Measurements from ENCODE around the gene TSHZ2.
"Not testable (repeated sequence)": the region's sequence is repeated elsewhere in the genome, so short reads cannot be mapped to it uniquely, and the experiment has no call there.

TSHZ2 gene

DNA sequence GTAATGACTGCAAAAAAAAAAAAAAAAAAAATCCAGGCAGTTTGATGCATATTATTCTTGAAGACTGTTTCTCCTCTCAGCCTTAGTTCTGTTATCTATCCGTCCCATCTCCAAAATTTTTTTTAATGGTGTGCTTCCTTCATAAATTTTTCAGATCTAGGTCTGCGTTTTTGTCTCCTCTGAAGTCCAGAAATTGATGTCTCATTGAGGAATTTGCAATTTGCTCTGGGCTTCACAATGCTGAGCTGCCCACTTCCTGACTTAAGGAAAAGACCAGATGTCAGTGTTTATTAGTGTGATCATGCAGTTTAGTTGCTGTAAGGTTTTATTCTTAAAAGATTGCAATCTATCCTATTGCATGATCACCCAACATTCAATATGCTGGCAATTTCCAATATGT, 323.9 kb downstream of the TSHZ2 start:
- no peak for DNase-seq

DNA sequence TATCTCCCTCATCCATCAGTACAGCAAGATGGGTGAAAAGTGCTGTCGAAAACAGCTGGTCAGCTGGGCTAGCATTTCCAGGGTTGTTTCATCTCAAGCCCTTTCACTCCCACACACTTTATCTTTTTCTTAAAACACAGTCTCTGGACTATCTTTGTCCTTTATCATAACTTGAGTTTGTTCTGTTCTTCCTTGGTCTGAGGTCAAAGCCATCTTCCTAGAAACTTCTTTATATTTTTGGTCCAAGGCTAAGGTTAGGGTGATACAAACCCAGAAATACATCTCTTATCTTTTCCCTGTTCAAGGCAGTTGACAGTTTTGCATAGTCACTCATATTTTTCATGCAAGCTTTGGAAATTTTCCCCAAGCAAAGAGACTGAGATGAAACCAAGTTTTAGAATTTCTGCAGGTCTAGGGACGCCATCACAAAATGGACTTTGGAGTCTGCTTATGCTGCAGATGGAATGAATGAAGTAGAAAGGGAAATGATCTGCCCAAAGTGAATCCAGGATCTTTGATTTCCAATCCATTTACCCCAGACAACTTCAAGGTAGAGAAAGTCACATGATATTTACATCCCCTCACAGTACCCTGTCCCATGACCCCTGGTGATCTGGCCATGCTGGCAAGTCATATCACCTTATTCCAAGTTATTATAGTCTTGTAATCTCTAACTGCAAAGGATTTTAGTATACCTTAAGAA, 324.4 kb downstream of the TSHZ2 start:
- no peak for DNase-seq

DNA sequence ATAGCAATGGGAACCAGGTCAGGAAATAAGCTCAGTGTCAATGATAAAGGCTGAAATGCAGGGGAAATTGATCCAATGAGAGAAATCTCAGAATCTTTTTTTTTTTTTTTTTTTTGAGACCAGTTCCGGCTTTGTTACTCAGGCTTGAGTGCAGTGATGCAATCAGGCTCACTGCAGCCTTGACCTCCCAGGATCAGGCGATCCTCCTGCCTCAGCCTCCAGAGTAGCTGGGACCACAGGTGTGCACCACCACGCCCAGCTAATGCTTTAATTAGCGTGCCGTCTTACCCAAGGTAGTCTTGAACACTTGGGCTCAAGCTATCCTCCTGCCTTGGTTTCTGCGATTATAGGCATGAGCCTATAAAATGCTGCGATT, 325.0 kb downstream of the TSHZ2 start:
- no peak for DNase-seq

DNA sequence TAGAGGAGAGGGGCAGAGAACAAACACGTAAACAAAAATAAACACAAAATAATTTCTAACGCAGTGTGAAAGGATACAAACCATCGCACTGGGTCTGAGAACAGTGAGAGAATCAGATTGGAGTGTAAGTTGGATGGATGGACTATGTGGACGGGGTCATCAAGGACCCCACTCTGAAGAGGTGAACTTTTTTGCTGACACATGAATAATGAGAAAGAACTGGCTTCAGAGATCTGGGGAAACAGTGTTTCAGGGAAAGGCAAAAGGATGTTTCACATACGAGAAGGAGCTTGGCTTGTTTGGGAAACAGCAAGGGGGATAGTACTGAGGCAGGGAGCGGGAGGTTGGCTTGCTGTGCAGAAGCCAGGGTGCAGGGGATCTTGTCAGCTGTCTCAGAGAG, 326.1 kb downstream of the TSHZ2 start:
- DNase-seq = no peak

DNA sequence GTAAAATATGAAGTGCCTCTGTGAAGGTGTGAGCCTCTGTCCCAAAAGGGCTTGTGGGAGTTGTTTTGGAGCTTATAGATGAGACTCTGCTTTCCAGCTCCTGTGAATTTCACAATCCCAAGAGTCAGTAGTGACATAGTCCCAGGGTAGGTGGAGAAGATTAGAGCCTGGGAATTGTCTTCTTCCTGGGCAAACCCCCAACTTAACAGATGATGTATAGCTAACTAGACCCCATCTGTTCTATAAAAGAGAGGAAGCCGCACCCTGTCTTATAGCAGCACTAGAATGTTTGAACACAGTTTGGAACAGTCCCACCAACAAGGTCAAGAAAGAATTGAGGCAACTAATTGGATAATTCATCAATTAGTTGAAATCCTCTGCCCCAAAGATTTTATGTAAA, 326.8 kb downstream of the TSHZ2 start:
- DNase-seq = no peak

DNA sequence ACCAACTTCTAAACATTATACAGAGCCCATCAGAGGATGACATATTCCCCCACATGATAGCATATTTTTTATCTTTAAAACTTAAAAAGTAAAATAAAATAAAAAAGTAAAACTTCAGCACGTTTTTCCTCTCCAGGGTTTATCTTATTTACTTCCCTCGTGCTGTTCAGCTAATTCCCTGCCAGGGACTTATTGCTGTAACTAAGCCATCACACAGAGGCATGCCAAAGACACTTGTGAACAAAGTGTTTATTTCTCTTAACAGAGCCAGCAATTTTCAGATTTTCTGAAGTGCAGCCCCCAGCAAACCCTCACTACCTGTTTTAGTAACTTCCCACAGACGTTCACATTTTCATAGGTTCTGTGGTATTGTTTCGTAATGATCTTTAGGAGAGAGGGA, 327.7 kb downstream of the TSHZ2 start:
- DNase-seq = no peak

DNA sequence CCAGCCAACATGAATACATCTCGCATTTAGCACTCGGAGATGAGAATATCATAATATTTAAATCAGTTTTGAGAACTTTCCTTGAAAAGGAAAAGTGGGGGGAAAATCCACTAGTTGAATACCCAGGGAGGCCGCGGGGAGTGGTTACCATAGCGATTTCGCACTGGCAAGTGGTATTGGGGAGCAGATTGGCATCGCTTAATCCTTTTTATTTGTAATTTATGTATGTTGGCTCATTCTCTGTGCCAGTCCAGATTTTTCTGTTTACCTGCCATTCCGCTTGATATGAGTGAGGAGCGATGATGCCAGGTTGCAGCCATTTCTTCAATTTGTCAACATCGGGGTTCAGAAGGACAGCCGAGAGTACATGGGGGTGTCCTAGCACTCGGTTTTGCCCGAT, 329.7 kb downstream of the TSHZ2 start:
- DNase-seq = no peak

DNA sequence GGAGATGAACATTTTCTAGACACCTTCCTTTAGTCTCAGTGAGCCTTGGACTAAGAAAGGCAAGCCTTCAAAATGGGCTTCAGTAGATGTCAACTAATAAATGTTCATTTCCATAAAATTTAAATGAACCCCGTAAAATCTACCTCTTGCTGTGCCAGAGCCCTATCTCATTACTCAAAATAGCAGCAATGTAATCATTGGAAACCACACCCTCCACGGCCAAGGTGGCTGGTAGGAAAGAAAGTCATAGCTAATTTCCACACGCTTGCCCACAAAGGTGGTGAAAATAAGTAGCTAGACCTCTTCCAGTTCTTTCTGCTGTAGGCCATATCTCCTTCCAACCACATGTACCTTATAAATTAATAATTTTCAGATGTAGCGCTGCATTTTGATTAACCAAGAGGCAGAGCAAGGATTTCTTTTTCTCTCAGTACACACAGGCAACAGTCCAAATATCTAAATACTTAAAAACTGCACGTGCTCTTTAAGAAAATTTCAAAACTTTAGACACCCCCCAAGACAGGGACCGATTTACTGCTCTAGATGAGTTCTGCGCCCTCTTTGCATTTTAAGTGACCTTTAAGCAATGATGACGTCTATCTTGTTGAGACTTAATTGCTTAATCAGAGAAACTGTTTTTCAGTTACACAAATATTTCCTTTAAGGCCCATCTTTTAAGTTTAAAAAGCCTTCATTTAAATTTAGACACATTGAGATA, 330.7 kb downstream of the TSHZ2 start:
- DNase-seq = no peak

DNA sequence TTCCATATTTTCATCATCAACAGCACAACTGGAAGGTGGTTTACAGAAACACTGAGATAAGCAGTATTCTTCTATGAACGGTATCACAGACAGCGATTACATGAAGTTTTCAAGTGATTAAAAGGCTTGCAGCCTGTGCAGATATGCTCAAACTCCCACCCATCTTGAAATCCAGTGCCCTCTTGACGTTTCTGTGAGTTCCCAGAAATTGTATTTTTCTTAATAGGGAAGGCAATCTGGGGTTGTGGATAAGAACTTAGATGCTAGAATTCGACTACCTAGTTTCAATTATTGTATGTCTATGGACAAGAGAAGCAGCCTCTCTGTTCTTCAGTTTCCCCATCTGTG, 331.2 kb downstream of the TSHZ2 start:
- DNase-seq = no peak

DNA sequence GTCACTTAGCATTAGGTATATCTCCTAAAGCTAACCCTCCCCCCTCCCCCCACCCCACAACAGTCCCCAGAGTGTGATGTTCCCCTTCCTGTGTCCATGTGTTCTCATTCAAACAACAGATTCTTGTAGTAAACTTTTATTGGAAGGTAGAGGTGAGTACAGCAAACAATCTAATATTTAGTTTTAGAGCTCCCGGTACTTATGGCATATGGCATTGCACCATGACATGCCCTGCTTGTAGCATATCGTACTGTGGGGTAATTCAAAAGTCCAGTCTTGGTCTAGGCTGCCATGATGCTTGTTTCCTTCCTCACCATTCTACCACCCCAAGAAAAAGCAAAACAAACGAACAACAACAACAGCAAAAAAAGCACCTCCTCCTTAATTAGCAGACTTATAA, 332.0 kb downstream of the TSHZ2 start:
- DNase-seq = no peak

DNA sequence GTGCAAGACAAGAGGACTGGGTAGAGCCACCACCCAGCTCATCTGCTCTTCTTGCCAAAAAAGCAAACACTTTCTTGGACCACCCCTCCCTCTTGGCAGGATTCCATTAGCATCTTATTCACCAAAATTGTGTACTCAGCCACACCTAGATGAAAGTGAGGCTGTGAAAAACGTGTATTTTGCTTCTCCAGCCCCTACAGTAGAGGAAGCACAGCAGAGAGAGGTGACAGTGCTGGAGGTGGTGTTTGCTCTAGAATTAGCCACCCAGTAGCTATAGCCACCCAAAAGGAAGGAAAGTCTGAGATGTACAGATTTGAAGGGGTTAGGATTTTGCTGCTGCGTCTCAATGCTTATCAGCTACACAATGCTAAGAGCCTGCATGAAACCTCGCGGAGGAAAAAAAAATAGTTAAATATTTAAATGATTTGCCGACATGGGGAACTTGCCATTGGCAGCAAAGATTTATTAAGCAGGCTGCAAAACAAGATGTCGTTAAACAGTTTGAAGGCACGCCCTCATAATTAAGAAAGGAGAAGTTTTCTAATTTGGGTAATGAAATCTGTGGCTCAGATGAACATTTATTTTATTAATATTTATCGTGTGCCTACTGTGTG, 334.1 kb downstream of the TSHZ2 start:
- no peak for DNase-seq

DNA sequence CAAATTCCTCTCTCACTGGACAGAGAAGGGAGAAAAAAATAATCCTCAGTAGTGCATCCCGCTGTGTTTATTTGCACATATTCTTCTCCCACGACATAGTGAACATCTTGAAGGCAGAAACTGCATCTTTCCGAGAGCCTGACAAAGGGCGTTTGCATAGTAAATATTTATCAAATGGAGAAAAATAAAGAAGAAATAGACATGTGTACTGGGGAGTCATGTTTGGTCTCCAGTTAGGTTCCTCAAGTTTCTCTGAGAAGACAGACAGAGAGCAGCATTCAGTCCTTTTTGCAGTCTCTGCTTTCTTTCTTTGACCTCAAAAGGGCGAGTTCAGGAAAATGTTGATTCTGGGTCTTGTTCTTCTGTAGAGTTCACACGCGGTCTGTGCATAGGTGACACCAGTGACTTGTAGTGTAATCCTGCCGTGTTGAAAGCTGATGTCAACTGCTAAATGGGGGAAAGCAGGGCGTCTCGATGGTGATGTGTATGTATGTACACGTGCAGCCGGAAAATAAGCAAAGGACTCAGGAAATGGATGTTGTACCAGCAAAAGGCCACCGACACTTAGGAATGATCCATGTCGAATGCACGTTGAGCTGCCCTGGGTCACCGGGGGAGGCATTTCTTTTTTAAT, 335.9 kb downstream of the TSHZ2 start:
- no peak for DNase-seq

DNA sequence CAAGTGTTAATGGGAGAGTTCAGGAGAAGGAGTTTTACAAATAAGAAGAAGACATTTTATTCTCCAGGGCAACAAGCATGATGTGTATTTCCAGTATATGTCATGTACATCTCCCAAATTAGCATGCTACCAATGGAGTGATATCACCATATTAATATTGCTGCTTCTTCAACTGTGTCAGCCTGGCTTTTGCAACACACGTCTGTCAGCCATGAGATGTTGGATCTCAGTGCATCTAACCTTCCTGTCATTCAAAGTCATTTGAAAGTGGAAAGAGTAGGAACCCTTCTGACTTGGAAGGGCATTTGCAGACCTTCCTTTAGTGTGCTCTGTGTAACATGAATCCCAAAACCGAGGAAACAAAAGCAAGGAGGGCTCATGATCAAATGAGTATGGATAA, 337.4 kb downstream of the TSHZ2 start:
- no peak for DNase-seq

DNA sequence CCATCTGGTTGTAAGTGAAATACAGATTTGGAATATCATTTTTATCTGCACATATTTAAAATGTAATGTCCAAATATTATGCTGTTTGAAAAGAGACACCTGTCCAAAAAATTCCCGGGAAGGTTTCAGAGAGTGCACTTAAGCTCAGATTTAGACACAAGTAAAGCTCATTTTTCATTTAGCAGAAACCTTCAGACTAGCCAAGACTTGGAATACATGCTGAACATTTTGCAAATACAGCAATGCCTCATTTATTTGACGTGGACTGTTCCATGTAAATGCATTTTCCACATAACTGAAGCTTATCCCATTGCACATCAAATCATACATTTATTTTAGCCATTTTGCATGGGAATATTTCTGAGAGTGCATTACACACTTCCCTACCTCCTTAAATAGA, 340.8 kb downstream of the TSHZ2 start:
- DNase-seq = no peak

DNA sequence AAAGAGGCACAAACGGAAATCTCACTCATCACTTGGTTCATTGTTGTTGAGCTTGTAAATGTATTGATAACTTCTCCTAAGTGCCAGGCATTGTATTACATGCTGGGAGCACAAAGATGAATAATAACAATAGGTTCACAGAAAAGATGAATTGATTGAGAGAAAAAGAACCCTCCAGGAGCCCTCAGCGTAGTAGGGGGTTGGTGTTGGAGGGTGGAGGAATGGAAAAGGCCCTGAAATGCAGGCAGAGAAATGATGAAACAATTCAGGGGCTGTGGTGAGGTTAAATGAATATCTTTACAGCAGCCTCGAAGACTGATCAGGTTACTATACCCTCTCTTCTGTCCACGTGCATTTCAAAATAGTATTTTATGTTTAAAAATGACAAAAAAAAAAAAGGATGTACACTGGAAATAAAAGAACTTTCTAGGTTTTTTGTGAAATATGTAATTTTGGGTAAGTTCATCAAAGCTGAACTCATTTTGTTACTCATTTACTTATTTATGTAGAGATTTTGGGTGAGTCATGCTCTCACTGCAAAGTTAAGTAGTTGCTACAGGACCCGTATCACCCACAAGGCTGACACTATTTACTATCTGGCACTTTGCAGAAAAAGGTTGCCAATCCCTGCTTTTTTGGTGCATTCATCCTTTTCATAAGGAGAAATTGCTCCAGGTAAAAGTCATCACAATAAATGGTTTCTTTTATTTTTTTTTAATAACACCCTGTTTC, 344.2 kb downstream of the TSHZ2 start:
- no peak for DNase-seq

DNA sequence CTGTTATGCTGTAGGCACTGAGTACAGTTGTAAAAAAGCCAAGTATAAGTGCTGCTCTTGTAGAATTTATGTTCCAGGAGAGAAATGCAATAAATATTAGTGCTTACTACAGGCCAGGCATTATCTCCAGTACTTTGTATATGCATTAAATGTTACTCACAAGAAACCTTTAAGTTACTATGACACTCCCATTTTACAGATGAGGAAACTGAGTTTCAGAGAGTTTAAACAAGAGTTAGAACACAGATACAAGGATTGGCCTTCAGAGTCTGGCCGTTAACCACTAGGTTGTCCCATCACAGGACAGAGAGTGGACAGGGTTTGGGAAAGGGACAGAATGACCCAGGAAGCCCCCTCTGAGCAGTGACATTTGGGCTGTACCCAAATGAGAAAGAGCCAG, 347.0 kb downstream of the TSHZ2 start:
- DNase-seq = no peak

DNA sequence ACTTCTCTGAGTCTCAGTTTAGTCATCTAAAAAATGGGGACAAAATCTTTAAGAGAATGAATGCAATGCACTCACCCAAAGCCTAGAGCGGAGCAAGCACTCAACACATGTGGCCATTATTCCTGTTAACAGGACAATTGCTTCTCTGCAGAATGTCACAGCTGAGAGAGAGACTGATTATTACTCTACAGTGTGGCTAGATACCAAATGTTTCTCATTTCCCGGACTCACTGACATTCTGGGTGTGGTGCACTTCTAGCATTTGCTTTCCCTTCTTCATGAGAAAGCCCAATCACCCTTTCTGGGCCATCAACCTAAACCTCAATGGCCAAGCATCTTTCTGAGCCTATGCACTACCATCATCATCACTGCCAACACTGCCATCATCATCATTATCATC, 347.6 kb downstream of the TSHZ2 start:
- no peak for DNase-seq

DNA sequence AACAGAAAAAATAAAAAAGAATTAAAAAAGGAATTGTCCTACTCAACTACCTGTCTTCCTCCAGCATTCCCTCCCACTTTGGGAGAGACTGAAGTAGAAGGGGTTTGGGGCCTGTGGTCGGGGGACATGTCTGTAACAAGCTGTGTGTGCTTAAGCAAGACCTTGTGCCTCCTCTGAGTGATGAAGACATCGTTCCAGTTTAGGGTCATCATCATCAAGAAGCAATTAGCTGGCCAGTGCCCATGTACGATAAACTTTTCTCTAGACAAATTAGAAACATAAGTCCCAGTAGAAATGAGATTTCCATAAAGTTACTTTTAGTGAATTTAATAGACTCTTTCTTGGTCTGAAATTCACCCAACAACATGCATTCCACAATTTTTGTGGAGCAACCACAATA, 348.5 kb downstream of the TSHZ2 start:
- DNase-seq = no peak

DNA sequence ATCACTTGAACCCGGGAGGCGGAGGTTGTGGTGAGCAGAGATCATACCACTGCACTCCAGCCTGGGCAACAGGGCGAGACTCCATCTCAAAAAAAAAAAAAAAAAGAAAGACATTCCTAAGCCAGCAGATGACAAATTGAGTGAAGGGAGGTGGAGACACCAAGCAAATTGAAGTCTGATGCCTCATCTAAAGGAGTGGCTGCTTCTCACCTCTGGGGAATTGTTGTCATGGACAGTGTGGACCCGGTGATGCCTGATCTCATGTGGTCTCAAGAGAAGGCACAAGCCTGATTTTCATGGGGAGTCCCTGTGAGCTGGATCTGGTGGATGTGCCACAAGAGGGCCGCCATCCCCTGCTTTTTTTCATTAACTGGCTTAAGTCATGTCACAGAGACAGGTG, 349.4 kb downstream of the TSHZ2 start:
- DNase-seq = no peak

DNA sequence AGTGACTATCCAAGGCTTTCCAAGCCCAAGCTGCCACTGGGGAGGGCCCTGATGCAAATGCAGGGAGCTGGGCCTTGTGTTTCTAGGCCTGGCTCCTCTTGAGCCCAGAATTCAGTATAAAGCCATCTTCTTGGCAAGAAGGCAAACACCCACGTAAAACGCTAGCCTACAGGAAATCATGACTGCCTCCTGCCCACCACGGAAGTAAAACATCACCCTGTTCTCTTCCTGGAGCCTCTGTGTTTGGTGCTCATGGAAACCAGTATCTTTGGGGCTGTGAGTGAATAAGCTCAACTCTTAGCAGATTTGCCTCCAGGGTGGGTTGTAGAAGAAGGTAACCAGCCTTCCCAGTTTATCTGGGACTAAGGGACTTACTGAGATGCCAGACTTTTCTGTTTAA, 350.5 kb downstream of the TSHZ2 start:
- DNase-seq = no peak

DNA sequence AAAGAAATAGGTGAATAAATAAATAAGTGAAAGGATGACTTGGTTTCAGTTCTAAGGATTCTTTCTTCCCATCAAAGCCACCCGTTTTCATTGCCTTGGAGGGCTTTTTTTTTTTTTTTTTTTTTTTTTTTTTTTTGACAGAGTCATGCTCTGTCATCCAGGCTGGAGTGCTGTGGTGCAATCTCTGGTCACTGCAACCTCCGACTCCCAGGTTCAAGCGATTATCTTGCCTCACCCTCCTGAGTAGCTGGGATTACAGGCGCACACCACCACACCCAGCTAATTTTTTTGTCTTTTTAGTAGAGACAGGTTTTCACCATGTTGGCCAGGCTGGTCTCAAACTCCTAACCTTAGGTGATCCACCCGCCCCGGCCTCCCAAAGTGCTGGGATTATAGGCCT, 351.3 kb downstream of the TSHZ2 start:
- not testable (repeated sequence) for DNase-seq

DNA sequence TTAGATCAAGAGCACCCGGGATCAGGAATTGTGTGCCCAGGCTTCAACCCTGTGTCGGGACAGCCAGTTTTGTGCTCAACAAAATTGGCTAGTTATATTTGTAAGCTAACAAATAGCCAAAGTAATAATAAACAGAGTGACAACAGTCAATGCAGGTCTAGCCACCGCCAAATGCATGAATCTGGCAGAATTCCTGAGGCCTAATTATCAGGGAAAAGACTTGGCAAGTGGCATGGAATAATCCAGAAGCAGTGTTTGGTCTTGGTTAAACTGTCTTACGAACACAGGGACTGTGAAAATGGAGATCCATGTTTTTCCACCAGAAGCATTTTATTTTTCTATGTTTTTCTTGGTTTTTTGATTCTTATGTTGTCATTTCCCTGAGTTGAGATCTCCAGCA, 352.7 kb downstream of the TSHZ2 start:
- no peak for DNase-seq

DNA sequence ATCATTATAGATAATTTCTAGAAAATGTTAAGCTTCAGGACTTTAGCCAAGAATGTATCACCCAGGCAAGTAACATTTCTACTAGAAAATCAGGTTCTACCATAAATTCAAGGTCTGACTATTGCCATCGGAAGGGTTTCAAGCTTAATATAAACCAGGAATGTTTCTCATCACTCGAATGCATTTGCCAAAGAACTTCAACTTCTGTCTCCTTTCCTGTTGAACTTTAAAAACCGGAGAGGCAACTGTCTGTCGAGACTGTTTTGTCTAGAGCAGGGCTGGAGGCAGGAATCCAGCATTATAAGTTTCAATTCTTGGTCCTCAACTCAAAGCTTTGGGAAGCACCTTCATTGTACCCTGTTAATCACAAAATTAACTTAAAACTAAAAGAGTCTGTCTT, 356.8 kb downstream of the TSHZ2 start:
- no peak for DNase-seq

DNA sequence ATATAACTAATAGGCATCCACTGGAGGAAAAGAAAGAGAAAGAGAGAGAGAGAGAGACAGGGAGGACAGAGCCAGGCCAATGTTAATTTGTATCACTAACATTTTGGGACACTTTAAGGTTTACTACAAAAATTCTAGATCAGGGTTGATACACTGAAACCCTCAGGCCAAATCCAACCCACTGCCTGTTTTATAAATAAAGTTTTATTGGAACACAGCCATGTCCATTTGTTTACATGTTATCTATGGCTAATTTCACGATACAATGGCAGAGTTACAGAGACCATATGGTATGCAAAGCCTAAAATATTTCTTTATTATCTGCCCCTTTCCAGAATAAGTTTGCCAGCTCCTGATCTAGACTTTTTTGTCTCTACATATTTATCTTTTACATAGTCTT, 357.6 kb downstream of the TSHZ2 start:
- no peak for DNase-seq

All from SHP77 treated with DMSO at 0.1 percent for 48 hours (cell line).